Stimulated activated CD4-positive, alpha-beta T cell treated with anti-CD3 and anti-CD28 coated beads, Interleukin-1b, Interleukin-23, amount 100 ng/mL, for 1 hour (primary cell): ENCODE measurements around the gene SKOR2.
"Not testable (repeated sequence)": the region's sequence is repeated elsewhere in the genome, so short reads cannot be mapped to it uniquely, and the experiment has no call there.

Experiments used
- DNase-seq, 2 donors: peaks; one replicate each; pipeline ENCODE4 v3.0.0-alpha.2; 2020; ENCODE audit warnings: low read depth in 2 of 2

SKOR2 gene

DNA sequence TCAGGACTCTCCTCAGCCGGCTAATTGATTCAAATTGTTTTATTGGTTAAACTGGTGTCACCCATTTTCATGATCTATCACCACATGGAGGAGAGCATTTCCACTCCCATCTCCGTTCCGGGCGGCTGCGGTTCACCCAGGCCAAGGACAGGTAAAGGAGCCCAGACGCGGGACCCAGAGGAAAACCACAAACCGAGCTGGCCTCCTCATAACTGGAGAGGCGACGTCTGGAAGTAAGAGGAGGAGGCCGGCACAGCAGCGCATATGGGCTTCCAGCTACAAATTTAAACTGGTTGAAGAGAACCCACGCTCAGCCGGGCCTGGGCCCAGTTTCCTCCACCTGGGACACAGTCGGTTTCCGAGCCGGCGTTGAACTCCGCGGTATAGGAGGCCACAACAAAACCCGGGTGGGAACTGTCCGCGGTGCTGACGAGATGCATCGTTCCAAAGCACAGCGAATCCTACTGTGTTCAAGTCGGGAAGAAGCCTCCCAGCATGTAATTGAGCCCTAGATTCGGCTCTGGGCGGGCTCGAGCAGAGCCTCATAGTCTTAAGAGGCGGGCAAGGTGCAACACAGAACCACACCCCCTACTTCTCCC is 3.0 kb upstream of the SKOR2 start:
- no peak for DNase-seq

- no peak for DNase-seq
Observed at GRCh38 chr18:47253101-47253654, 1.7 kb upstream of the SKOR2 start.

DNA sequence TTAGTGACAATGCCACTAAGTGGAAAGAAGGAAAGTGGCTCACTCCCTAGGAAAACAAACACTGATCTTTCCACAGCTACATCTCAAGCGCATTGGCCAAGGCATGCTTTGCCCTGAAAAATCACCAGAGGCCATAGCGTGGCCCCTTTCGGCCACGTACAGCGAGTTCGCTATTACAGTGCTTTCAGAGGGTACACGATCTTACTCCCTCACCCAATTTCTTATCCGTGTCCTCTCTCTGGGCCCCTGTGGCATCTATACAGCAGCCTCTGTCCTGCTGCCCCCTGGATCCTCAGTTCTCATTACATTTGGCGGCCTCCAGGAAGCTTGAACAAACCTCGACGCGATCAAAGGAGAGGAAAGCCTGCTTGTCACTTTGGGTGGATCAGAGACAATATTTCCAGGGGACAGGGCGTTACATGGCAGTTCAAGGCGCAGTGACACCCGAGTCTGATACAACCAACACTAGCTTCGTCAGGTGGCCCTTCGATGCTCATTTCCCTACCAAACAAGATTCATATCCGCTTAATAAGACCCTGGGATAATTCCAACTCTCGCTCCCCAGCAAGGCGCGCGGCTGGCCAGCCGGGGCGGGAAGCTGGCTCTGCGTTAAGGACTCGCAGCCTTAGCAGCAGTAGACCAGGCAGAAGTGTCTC is 941 bp downstream of the SKOR2 start:
- DNase-seq: no peak

DNA sequence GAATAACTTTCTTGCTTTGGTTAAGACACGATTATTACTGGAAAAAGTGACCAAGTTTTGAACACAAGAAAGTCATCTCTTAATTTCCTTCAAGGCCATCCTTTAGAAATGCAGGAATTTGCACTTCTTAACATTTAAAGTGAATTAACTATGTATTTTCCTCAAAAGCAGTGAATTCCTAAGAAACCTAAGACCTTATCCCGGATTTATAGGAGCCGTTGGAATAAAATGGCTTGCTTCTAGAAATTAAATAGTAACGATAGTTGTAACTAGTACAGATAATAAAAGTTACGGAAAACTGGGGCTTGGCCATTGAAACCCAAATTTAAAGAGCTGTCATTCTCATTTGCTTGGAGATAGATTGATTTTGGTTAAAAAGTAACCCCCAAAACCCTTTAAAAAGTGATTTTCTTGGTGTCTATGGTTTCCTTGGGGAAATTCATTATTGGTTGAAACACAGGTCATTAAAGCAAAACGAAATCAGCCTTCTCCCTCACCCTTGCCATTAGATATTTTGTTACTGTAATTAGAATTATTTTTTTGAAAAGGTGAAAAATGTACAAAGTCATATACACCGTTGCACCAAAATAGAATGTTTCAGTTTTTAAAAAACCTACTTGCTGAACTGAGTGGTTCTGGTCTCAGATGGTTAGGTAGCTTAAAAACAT is 2.0 kb downstream of the SKOR2 start:
- DNase-seq: no peak

DNA sequence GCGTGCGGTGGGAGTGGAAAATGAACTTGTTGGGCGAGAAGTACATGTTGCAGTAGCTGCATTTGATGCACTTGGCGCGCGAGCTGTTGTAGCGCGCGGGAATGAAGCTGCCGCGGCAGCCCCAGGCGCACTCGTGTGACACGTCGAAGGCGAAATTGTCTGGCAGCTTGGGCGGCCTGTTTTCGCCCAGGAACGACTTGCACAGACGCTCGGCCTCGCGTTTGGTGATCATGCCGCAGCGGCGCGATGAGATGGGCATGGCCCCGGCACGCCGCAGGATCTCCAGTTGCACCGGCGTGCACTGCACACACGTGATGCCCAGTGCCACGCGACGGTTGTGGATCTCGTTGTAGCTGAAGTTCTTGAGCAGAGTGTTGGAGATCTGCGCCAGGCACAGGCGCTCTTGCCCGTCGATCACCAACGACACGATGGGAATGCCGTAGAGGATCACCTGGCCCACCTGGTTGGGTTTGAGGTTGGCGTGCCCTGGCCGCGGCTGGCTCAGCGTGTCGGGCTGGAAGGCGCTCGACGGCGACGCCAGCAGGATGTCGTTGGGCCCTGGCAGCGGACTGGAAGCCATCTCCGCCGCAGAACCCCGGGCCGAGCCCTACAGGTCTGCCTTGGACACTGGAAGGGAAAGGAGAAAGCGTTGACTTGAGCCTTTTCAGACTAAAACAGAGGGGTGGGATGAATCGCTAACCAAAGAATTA is 2.7 kb downstream of the SKOR2 start:
- no peak for DNase-seq

DNA sequence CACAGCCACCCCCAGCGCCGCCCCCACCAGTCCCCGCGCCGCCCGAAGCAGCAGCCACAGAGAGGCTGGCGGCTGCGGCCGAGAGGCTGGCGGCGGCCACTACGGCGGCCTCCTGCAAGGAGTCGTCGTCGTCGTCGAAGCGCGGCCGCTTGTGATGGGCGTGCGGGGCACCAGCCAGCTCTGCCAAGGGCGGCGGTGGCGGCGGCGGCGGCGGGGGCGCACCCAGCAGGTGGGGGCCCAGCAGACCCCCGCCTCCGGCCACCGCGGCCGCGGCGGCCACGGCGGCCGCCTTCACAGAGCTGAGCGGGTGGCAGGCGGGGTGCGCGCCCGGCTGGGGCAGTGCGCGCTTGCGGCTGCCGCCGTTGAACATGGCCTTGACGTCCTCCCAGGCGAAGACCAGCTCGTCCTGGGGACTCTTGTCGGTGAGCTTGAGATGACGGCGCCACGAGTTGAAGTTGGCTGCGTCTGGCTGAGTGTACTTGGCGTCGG is 3.3 kb downstream of the SKOR2 start:
- DNase-seq: no peak

GRCh38 chr18:47247416-47248114 is 3.9 kb downstream of the SKOR2 start:
- DNase-seq: no peak

DNA sequence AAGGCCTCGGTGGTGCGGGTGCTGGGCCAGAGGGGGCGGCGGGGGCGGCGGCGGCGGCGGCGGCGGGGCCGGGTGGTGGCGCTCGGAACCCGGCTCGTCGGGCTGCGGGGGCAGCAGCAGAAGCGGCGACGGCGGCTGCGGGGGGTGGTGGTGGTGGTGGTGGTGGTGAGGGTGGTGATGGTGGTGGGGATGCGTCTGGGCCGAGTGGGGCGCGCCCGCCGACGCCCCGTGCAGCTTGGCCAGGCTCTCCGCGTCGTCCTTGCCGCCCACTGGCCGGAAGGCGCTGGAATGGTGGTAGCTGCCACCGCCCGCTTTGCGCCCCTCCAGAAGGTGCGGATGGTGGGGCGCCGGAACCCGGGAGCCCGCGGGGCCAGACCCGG is 4.4 kb downstream of the SKOR2 start:
- DNase-seq: no peak

- DNase-seq: no peak
Observed at GRCh38 chr18:47246027-47246971, 5.2 kb downstream of the SKOR2 start.

GRCh38 chr18:47244086-47244485 is 7.4 kb downstream of the SKOR2 start:
- no peak for DNase-seq

DNA sequence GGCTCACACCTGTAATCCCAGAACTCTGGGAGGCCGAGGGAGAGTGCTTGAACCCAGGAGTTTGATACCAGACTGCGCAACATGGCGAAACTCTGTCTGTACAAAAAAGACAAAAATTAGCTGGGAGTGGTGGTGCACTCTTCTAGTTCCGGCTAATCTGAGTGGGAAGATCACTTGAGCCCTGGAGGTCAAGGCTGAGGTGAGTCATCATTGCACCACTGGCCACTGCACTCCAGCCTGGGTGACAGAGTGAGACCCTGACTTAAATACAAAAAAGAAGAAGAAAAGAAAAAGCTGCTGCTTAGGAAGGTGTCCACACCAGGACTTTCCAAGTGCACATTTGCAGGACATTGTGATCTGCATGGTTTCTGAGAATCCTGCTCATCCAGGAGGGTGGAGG is 16.4 kb downstream of the SKOR2 start:
- DNase-seq: no peak

- no peak for DNase-seq
Observed at GRCh38 chr18:47226660-47227059, 24.8 kb downstream of the SKOR2 start.

- no peak for DNase-seq
Observed at GRCh38 chr18:47215554-47216138, 35.8 kb downstream of the SKOR2 start.

GRCh38 chr18:47209171-47209570 is 42.3 kb downstream of the SKOR2 start:
- DNase-seq: no peak

GRCh38 chr18:47206945-47207637 is 44.4 kb downstream of the SKOR2 start:
- no peak for DNase-seq

GRCh38 chr18:47204908-47205522 is 46.4 kb downstream of the SKOR2 start:
- no peak for DNase-seq

- DNase-seq: no peak
Observed at GRCh38 chr18:47203626-47204464, 47.6 kb downstream of the SKOR2 start.

GRCh38 chr18:47195961-47196360 is 55.5 kb downstream of the SKOR2 start:
- not testable (repeated sequence) for DNase-seq
